ENCODE data around the gene PRKG2. TPM values are rescaled to one million over a fixed set of nuclear protein-coding genes. Genes with fewer than 3 reads are reported as not detected.

PRKG2 gene
- total and polyA plus RNA-seq, 4 donors: 0.03 to 0.14 (median 0.08) TPM; not detected in 1

DNA sequence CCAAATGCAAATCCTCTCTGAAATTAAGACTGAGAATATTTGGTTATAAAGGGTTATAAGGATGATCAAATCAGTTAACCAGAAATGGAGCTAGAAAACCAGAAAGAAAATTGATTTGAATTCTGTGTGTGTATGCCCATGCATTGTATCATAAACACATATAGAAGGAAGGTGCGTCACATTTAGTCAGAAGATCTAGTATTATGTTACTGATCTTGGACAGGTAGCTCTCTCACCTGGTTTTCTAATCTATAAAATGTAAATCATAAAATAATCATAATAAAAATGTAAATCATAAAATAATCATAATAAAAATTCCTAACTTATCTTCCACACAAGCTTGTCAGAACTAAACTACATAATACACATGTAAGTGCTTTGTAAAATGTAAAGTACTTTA lies 105.7 kb downstream of the PRKG2 start:
- H3K36me3 ChIP-seq (ENCODE audit: control insufficient read depth in 4 of 4, insufficient read depth in 3 of 4, low read depth in 1 of 4, low read length in 3 of 4): no peaks in the 10 kb centered on the region
- no peak overlapping the region for H3K27ac ChIP-seq (ENCODE audit: low read depth in 1 of 2, low read length in 2 of 2)
- no peak overlapping the region for H3K9ac ChIP-seq (ENCODE audit: low read depth in 1 of 2, low read length in 2 of 2)
- no peaks in the 10 kb centered on the region for H3K9me3 ChIP-seq (ENCODE audit: control insufficient read depth in 4 of 4, low read length in 3 of 4)
- no peak for TF ChIP-seq FOXA2 (IDR thresholded peaks at IDR 0.05)
- no peak for TF ChIP-seq NR2F2 (IDR thresholded peaks at IDR 0.05)
- TF ChIP-seq RAD21 (IDR thresholded peaks at IDR 0.05): no peak
- no peak for TF ChIP-seq JUND (IDR thresholded peaks at IDR 0.05)
- no peak for TF ChIP-seq RXRA (IDR thresholded peaks at IDR 0.05)
- TF ChIP-seq SP1 (IDR thresholded peaks at IDR 0.05): no peak
- TF ChIP-seq, protein P1, sequence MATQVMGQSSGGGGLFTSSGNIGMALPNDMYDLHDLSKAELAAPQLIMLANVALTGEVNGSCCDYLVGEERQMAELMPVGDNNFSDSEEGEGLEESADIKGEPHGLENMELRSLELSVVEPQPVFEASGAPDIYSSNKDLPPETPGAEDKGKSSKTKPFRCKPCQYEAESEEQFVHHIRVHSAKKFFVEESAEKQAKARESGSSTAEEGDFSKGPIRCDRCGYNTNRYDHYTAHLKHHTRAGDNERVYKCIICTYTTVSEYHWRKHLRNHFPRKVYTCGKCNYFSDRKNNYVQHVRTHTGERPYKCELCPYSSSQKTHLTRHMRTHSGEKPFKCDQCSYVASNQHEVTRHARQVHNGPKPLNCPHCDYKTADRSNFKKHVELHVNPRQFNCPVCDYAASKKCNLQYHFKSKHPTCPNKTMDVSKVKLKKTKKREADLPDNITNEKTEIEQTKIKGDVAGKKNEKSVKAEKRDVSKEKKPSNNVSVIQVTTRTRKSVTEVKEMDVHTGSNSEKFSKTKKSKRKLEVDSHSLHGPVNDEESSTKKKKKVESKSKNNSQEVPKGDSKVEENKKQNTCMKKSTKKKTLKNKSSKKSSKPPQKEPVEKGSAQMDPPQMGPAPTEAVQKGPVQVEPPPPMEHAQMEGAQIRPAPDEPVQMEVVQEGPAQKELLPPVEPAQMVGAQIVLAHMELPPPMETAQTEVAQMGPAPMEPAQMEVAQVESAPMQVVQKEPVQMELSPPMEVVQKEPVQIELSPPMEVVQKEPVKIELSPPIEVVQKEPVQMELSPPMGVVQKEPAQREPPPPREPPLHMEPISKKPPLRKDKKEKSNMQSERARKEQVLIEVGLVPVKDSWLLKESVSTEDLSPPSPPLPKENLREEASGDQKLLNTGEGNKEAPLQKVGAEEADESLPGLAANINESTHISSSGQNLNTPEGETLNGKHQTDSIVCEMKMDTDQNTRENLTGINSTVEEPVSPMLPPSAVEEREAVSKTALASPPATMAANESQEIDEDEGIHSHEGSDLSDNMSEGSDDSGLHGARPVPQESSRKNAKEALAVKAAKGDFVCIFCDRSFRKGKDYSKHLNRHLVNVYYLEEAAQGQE (IDR thresholded peaks at IDR 0.05): no peak
- no peak for TF ChIP-seq YY1 (IDR thresholded peaks at IDR 0.05)
- TF ChIP-seq FOXA1 (IDR thresholded peaks at IDR 0.05): no peak
- TF ChIP-seq, protein P2, sequence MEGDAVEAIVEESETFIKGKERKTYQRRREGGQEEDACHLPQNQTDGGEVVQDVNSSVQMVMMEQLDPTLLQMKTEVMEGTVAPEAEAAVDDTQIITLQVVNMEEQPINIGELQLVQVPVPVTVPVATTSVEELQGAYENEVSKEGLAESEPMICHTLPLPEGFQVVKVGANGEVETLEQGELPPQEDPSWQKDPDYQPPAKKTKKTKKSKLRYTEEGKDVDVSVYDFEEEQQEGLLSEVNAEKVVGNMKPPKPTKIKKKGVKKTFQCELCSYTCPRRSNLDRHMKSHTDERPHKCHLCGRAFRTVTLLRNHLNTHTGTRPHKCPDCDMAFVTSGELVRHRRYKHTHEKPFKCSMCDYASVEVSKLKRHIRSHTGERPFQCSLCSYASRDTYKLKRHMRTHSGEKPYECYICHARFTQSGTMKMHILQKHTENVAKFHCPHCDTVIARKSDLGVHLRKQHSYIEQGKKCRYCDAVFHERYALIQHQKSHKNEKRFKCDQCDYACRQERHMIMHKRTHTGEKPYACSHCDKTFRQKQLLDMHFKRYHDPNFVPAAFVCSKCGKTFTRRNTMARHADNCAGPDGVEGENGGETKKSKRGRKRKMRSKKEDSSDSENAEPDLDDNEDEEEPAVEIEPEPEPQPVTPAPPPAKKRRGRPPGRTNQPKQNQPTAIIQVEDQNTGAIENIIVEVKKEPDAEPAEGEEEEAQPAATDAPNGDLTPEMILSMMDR (IDR thresholded peaks at IDR 0.05; ENCODE audit: low read depth, low read length, missing input control): no peak
- TF ChIP-seq, protein P3, sequence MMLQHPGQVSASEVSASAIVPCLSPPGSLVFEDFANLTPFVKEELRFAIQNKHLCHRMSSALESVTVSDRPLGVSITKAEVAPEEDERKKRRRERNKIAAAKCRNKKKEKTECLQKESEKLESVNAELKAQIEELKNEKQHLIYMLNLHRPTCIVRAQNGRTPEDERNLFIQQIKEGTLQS (IDR thresholded peaks at IDR 0.05): no peak
- TF ChIP-seq HNF4G (IDR thresholded peaks at IDR 0.05): no peak
- TF ChIP-seq, protein P4, sequence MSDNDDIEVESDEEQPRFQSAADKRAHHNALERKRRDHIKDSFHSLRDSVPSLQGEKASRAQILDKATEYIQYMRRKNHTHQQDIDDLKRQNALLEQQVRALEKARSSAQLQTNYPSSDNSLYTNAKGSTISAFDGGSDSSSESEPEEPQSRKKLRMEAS (IDR thresholded peaks at IDR 0.05): no peak
- TF ChIP-seq GABPA (IDR thresholded peaks at IDR 0.05 in 1 of 2, conservative IDR thresholded peaks at IDR 0.05 in 1 of 2): no peak
- TF ChIP-seq HNF4A (conservative IDR thresholded peaks at IDR 0.05): no peak
- TF ChIP-seq EGR1 (IDR thresholded peaks at IDR 0.05; ENCODE audit: low read depth in 2 of 2): no peak
- TF ChIP-seq, protein P5, sequence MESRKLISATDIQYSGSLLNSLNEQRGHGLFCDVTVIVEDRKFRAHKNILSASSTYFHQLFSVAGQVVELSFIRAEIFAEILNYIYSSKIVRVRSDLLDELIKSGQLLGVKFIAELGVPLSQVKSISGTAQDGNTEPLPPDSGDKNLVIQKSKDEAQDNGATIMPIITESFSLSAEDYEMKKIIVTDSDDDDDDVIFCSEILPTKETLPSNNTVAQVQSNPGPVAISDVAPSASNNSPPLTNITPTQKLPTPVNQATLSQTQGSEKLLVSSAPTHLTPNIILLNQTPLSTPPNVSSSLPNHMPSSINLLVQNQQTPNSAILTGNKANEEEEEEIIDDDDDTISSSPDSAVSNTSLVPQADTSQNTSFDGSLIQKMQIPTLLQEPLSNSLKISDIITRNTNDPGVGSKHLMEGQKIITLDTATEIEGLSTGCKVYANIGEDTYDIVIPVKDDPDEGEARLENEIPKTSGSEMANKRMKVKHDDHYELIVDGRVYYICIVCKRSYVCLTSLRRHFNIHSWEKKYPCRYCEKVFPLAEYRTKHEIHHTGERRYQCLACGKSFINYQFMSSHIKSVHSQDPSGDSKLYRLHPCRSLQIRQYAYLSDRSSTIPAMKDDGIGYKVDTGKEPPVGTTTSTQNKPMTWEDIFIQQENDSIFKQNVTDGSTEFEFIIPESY (IDR thresholded peaks at IDR 0.05): no peak
- no peak for TF ChIP-seq TAF1 (conservative IDR thresholded peaks at IDR 0.05)
- no peak overlapping the region for H3K4me3 ChIP-seq (ENCODE audit: low read depth in 1 of 3, low read length in 3 of 3)
- no peaks in the 10 kb centered on the region for H3K27me3 ChIP-seq (ENCODE audit: control insufficient read depth in 4 of 4, insufficient read depth in 4 of 4, low read length in 3 of 4)
- H3K4me1 ChIP-seq (ENCODE audit: control insufficient read depth in 4 of 4, insufficient read depth in 4 of 4, low read length in 3 of 4): no peaks in the 10 kb centered on the region
- no peak for DNase-seq (ENCODE audit: low spot score)
- WGBS: 89% methylated on average over 1 of the region's 1 CpG
